ENCODE data around the gene C5. TPM values are rescaled to one million over a fixed set of nuclear protein-coding genes. Genes with fewer than 3 reads are reported as not detected.

Gene C5
- total RNA-seq, 1 donor, result 13.8 TPM

DNA sequence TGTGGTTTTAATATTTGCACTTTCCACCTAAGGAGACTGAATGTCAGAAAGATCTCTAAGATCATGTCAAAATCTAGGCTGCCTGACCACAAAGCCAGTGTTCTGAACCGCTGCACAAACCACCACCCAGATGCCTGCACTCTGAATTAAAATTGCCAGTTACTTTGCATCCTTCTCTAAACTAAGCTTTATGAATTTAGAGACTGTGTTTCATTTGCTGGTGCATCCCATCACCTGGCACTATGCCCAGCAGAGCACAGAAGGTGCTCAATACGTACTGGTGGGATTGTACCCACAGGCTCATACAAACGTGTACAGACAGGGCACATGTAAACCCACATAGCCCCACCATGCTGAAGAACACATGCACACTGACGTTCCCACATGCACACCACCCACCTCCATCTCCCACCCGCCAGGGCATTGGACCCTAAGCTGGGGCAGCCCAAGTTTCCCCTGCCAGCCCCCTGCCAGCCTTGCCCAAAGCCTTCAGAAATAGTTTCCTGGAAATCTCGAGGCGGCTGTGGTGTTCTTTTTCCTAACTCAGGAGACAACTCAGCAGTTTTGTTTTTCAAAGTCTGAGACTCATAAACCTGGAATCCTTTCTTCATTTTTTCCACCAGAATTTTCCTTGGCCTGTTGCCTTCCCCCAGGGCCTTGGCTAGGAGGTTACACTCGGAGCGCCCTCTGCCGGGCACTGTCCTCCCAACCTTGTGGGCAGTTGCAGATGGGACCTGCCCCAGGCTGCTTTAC is 113.9 kb downstream of the C5 start:
- DNase-seq (ENCODE audit: low read depth), result peak; percentile 99
- TF ChIP-seq, protein P1, sequence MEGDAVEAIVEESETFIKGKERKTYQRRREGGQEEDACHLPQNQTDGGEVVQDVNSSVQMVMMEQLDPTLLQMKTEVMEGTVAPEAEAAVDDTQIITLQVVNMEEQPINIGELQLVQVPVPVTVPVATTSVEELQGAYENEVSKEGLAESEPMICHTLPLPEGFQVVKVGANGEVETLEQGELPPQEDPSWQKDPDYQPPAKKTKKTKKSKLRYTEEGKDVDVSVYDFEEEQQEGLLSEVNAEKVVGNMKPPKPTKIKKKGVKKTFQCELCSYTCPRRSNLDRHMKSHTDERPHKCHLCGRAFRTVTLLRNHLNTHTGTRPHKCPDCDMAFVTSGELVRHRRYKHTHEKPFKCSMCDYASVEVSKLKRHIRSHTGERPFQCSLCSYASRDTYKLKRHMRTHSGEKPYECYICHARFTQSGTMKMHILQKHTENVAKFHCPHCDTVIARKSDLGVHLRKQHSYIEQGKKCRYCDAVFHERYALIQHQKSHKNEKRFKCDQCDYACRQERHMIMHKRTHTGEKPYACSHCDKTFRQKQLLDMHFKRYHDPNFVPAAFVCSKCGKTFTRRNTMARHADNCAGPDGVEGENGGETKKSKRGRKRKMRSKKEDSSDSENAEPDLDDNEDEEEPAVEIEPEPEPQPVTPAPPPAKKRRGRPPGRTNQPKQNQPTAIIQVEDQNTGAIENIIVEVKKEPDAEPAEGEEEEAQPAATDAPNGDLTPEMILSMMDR (IDR thresholded peaks at IDR 0.05; ENCODE audit: insufficient read depth, low read length), result peak; percentile 91
- H3K4me3 ChIP-seq (ENCODE audit: low read depth, low read length), result peak overlapping the region; percentile 63

DNA sequence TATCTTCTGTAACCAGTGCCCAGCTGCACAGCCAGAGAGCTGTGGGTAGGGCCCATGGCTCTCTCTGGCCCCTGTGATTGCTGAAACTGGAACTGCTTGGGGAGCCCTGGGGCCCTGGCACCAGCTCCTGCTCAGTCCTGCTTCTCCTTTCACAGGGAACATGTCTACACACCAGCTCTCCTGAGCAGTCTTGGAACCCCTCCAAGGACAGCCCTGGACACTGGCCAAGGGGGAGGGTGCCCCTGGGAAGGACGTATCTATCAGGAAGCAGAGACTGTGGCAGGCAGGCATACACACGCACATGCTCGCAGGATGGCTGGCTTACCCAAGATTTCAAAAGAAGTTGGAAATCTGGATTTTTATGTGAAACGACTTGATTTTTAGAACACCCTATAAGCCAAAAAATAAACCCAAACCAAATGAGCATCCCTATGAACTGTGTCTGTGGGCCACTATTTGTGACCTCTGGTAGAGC is 114.7 kb downstream of the C5 start:
- H3K4me3 ChIP-seq (ENCODE audit: low read depth, low read length), result peak overlapping the region; percentile 63
- peak; percentile 97 for DNase-seq (ENCODE audit: low read depth)
- TF ChIP-seq, protein P1 (IDR thresholded peaks at IDR 0.05; ENCODE audit: insufficient read depth, low read length), result no peak

DNA sequence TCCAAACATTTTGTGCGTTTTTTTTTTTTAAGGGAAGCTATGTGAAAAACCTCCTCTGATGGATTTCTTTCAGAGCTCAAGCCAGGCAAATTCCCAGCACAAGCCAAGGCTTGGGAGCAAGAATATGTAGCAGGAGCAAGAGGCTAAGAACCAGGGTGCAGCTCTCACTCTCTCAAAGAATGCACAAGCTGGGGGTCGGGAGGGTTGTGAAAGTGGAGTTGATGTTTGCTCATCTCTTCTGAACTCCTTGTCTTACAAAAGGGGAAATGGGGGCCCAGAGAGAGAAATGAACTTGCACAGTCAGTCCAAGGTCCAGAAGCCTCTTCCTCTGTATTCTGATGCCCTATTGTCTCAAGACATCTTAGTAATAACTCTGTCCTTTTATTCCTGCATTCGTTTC is 115.8 kb downstream of the C5 start:
- no peak overlapping the region for H3K4me3 ChIP-seq (ENCODE audit: low read depth, low read length)
- TF ChIP-seq, protein P1 (IDR thresholded peaks at IDR 0.05; ENCODE audit: insufficient read depth, low read length), result no peak

DNA sequence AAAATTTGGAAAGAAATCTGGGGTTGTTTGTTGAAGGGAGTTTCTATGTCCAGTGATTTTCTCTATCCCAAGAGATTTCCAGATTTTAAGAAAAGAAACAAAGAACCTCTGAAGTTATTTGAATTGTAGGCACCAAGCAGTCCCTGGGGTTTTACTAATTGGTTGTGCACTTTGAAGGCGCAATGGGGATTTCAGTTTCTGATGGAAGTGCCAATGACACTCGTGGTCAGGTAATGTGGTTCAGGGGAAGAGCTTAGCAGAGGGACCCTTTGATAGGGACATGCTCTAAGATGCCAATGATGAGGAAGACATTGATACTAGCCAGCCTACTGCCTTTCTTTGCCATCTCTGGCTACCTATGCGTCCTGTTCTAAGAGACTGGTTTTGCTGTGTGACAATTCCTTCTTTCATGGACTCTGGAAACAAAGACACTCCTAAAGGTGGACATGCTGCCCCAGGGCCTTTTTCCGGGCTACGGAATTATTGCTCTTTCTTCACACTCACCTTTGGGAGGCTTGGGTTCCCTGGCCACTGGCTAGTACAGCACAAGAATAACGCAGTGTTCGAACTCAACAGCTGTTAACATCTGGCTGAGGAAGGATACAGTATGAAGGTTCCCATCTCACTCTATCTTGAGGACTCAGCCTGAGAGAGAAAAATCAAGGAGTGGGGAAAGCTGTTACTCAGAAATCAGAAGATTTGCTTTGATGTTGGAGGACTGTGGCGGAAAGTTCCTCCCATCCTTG is 116.6 kb downstream of the C5 start:
- TF ChIP-seq, protein P1 (IDR thresholded peaks at IDR 0.05; ENCODE audit: insufficient read depth, low read length), result no peak
- no peak overlapping the region for H3K4me3 ChIP-seq (ENCODE audit: low read depth, low read length)
- DNase-seq (ENCODE audit: low read depth), result no peak

More for the DNA sequence above, 115.8 kb downstream of the C5 start:
- peak; percentile 44 for DNase-seq (ENCODE audit: low read depth)

DNA sequence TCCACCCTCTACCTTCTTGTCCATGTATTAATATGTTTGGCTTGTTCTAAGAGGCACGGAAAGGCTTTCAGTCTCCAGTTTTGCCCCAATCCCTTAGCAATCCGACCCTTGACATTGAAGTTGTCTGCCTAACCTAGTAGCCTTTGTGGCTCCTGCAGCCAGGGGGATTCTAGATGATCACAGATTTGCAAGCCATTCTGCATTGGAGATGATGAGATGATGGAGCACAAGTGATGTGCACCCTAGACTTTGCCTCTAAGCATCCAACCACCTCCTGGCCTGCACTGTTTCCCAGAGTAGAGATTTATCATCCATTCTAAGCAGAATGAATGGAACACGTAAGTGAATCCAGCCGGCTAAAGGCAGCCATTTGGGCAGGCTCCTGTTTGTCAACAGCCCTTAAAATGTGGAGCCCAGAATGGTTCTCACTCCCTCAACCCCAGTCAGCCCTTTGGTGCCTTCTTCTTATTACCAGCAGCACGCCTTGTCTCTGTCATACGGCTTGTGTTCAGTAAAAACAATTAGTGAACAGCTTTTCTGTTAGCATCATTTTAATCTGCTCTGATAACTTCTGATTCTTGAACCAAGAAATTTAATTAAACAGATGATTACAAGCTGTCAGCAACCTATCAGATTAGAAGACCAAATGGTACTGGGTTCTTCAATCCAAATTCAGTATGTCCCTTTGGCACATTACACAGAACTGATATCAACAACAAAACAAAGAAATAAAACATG is 117.8 kb downstream of the C5 start:
- no peak overlapping the region for H3K4me3 ChIP-seq (ENCODE audit: low read depth, low read length)
- TF ChIP-seq, protein P1 (IDR thresholded peaks at IDR 0.05; ENCODE audit: insufficient read depth, low read length), result no peak
- DNase-seq (ENCODE audit: low read depth), result no peak

DNA sequence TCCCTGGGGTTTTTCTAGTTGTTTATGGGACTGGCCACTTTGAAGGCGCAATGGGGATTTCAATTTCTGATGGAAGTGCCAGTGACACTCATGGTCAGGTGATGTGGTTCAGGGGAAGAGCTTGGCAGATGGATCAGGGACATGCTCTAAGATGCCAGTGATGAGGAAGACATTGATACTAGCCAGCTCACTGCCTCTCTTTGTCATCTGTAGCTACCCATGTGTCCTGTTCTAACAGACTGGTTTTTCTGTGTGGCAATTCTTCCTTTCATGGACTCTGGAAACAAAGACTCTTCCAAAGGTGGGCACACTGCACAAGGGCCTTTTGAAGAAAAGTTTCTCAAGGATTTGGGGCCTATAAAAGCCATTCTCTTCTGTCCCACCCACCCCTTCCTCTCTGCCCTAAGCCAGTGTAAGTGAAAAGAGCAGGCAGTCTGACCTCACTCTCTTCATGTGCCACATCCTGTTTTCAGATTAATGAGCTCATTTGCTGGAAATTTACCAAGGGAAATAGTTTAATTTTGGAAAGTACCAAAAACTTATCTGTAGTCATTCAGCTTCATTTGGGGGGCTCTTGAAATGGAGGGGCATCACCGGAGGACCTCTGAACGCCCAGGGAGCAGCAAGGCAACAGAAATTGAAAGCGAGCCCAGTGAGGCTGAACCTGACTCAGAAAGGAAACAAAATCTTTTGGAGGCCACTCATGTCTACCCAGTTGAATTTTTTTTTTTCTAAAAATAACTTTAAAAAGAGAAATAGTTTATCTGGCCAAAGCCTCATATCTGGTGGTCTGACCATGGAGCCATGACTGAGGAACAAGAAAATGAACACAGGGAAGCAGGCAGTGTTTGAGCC is 118.6 kb downstream of the C5 start:
- DNase-seq (ENCODE audit: low read depth), result peak; percentile 77
- no peak overlapping the region for H3K4me3 ChIP-seq (ENCODE audit: low read depth, low read length)
- TF ChIP-seq, protein P1 (IDR thresholded peaks at IDR 0.05; ENCODE audit: insufficient read depth, low read length), result no peak
